HuH-7.5 (cell line): Measurements from ENCODE around the gene GHRH.

ENCODE experiments used
- DNase-seq: peaks from one replicate; pipeline ENCODE4 v3.0.0; 2011; ENCODE audit warnings: low spot score

The GHRH gene

DNA sequence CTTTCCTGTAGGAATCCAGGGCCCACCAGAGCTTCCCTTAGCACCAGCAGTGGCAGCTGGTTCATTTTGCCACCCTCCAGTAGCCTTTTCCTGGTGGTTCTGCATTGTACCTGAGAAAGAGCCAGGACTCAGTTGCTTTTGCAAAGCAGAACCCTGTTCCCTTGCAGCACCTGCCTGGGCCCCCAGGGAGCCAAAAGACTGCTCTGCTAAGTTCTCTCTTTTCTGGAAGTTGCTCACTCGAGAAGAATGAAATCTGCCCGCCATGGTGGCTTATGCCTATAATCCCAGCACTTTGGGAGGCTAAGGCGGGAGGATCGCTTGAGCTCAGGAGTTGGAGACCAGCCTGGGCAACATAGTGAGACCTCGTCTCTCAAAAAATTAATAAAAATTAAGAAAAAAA is 24.0 kb downstream of the GHRH start:
- DNase-seq = no peak

DNA sequence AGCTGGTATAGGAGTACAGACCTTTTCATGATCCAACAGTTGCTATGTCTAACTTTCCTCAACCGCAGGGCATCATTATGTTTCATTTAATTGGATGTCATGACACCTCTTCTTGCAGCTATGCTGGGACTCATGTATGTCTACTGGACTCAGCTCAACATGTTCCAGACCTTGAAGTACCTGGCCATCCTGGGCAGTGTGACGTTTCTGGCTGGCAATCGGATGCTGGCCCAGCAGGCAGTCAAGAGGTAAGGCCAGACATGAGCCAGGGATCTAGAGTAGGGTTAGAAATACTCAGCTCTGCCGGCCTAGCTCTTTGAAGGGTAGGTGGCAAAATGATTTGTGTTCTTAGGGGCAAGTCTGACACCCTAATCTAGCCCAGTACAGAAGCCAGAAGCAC is 25.2 kb downstream of the GHRH start:
- DNase-seq = no peak

DNA sequence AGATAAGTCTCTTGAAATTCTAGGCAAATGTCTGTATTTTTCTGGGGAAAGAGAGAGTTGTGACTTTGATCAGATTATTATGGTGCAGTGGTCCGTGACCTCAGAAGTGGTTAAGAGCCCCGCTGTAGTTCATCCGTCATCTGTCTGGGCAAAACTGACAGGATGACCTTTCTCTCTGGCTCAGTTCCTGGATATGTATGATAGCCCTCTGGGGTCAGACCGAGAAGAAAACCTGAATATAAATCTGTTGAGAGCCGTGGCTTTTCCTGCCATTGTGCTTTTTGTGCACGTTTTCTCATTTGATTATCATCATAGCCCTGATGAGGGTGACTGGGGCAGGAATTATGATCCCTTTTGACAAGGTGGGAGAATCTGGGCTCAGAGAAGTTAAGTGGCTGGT is 26.5 kb downstream of the GHRH start:
- DNase-seq = no peak

DNA sequence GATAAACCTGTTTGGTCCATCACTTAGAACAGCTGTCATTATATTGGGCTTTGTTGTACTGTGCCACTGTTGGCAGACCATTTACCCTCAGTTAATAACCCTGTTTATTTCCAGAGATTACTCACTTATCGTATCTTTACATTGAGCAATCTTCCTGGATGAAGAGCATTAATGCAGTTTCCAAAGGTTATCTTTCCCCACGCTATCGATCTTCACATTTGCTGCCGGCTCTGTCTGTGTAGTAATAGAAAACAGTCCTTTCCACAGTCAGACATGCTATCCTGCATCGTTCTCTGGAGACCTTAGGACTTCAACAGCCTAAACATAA is 27.4 kb downstream of the GHRH start:
- DNase-seq = no peak

DNA sequence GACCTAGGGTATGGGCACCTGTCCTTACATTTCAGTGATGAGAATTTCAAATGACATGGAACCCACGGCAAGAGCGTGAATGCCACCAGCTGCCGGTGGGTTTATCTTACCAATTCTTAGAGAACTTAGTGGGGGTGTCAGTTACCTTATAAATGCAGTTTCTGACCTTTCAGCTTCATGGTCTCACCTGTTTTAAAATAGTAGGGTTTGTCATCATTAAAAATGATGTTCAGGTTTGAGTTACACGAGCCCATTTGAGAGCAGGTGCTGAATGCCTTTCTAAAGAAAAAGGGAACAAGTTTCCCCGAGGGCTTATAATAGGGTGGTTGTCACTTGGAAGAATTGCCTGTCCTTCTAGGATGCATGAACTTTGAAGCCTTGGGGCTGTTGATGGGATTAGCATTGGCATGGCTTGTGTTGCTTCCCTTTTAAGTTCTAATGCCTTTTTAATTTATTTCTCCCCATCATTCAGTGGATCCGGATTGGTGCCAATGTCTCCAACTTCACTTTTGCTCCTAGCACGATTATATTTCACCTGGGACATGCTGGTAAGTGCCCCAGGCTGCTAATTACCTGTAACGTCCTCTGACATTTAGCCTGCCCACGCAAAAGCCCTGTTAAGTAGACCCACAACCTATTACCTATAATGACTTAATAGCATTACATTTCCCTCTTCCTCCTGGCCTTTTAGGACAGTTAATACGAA is 27.9 kb downstream of the GHRH start:
- DNase-seq = no peak

DNA sequence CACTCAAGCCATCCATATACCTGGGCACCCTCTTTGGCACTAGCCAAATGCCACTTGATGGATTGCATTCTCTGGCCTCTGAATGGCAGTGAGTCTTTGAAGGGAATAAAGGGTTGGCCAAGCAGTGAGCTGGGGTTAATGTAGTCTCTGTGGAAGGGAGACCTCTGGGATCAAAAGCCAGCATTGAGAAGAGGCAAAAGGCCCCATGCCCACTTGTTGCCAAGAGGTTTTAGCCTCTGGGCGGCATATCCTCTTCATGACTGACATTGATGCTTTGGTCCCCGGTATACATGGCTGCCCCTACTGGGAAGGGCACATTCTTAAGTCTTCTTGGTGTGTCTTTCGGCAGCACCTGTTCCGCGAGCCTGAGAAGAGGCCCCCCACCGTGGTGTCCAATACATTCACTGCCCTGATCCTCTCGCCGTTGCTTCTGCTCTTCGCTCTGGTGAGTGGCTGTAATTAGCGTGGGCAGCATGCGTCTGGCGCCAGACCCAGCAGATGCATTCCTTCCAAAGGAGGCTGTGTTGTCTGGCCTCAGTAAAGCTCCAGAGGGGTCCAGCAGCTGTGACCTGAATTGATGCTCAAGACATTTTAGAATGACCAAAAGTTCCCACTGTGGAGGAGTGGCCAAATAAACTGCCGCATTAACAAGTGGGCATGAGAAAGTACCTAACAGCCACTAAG is 29.5 kb downstream of the GHRH start:
- DNase-seq = no peak

DNA sequence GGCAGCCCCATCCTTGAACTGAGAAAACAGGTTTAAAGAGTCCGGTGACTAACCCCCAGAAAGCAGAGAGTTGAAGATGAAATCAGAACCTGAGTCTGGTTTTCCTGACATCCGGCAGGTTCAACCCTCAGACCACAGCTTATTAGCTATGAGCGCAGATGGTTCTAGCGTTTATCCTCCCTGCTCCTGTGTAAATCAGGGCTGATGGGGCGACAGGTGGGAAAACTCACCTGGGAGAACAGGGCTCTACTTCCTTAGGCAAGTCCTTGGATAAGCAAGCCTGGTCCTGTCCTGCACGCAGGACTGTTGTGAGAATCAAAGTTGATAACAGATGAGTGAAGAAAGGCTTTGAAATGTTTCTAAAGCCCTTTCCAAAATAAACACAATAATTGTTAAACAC is 31.4 kb downstream of the GHRH start:
- no peak for DNase-seq

DNA sequence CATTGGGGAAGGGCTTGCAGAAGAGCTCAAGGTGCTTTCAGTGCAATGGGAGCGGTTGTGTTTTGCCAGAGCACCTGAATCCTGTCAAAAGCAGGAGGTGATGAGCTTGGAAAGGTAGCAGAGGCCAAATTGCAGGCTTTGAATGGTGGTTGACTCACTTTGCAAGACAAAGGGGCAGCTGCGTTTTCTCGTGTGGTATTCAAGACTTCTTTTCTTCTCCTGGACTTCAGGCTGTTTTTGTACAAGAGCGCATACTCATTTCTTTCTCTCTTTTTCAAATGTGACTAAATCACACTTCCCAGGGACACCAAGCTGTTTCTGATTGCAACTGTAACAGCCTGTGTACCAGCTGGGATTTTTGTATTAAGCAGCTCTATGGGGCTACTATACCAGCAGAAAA is 32.3 kb downstream of the GHRH start:
- DNase-seq = no peak

DNA sequence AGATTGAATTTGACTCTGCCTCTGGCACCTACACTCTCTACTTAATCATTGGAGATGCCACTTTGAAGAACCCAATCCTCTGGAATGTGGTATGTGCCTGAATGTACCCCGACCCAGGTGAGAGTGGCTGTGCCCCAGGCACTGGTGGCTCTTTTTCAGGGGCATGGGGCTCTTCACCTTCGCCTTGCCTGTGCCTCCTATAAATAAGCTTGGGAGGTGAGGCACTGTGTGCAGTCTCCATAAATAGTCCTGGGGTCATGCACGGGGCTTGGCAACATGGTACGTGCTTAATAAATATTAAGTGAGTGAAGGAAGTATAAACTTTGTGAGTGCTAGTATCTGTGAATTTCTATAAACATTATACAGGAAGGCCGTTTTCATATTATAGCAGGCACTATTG is 33.0 kb downstream of the GHRH start:
- DNase-seq = no peak

DNA sequence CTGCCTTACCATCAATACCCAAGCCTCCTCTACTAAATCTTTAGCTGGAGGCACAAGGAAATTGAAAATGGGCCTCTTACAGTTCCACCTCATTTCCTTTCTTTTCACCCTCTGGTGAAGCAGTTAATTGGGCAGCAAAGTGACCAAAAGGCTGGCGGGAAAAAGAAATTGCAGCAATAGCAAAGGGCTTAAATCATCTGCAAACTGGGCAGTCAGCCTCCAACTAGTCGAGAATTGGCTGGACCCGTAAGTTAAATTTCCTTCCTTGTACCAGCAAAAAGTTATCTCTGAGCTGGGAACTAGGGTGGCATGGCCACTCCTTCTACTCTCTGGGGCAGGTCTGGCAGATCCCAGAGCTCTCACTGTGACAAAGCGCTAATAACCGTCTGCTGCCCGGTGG is 33.5 kb downstream of the GHRH start:
- DNase-seq = no peak

DNA sequence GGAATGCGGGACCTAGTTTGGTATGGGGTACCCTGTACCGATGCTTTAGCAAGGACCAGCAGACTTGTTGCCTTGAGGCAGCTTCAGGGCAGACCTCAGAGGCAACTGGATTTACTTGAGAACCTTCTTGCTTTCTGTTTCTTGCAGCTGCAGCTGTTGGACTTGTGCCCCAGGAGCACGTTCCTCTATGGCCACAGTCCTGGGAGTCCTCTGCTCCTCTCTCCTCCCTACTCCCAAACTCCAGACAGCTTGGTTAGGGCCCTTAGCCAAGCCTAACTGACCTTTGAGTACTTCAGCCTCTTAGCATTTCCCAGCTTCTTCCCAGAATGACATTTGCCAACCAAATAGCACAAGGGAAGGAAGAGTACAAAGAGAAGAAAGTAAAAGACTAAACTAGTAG is 34.7 kb downstream of the GHRH start:
- DNase-seq = no peak

DNA sequence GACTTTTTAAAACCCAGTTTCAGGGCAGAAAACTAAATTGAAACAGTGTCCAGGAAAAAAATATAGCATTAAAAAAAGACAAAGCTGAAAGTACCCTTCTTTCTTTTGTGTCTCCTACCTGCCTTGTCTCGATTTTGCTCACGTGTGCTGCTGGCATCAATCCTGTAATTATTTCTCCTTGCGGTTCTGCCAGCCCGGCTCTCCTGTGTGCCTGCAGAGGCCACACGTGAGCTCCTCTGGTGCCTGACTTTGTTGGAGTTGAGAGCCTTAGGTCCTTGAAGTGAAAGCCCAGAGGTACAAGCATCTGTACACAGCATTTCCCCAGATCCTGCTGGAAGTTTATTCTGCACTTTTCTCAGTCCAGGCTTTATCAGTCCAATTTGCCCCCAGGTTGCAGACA is 36.5 kb downstream of the GHRH start:
- no peak for DNase-seq

DNA sequence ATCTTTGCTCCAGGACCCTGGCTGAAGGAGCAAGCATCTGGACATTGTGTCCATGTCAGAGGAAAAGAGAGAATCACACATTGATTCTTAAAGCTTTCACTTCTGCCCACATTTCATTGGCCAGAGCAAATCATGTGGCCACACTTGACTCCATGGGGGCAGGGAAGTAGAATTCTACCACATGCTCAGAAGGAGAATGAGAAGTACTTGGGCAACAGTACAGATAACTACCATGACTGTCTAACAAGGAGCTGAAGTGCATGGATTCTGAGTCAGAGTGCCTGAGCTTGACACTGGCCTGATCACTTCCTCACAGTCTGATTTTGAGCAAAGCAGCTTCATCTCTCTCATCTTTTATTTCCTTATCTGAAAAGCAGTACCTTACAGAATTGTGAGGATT is 38.6 kb downstream of the GHRH start:
- no peak for DNase-seq

DNA sequence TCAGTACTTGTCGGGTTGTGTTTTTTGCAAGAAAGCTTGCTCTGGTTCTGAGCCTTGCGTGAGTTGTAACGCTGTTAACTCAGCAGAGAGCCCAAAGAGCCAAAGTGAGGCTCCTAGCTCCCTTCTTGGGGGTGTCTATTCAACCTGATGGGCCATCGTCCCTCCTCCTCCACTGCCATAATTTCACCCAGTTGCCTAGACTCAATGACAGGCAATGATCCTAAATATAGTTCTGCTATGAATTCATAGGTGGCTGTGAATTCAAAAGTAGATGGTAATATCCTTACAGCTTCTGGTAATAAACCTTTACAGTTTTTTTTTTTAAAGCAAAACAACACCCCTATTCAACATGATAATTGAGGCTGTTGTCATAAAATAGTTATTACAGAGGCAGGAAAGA is 39.5 kb downstream of the GHRH start:
- no peak for DNase-seq

DNA sequence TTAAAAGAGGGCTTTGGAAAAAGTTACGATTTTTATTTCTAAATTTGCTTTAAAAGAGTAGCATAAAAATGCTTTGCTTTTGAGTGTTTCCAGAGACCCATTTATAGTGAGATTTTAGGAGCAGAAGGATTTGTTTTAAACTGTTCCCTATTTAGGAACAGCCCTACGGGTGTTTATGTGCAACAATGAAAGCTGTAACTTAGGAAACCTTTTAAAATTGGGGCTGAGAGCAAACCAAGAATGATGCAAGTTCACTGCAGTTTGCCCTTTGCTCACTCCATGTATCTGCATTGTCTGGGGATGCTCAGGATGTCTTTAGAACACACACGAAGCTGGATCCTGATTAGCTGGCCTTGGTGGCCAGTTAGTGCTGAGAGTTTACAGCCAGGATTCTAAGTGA is 40.9 kb downstream of the GHRH start:
- DNase-seq = no peak

DNA sequence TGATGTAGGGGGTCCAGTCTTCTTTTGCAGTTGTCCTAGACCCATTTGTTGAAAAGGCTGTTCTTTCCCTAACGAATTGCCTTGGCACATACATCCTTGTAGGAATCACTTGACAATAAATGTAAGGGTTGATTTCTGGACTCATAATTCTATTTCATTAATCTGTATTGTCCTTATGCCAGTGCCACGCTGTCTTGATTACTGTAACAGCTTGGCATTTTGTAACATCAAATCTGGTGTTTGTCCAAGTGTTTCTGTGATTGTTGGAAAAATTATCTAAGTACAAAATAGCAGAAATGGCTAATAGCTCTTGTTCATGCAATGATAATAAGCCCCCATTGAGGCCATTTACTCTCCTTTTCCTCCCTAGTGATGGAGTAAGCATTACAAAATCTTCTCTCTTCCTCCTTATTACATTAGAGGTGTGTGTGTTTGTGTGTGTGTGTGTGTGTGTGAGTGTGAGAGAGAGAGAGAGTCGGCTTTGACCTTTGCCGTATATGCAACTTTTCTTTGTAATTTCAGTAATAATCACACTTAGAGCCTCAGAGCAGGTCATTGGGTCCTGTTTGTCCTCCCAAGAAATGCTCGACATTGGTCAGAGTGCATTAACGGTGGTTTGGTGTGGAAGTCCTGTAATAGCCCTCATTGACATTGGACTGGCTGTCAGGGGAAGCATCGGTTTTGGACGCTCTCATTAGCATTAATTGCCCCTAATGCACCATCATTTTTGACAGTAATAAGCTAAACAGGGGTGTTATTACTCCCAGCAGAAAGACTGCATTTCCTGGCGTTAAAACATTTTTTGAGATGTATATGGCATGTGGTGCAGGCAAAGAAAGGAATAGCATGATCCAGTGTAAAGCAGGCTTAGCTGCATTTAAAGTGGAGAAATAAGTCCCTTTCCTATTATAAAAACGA is 41.6 kb downstream of the GHRH start:
- no peak for DNase-seq

DNA sequence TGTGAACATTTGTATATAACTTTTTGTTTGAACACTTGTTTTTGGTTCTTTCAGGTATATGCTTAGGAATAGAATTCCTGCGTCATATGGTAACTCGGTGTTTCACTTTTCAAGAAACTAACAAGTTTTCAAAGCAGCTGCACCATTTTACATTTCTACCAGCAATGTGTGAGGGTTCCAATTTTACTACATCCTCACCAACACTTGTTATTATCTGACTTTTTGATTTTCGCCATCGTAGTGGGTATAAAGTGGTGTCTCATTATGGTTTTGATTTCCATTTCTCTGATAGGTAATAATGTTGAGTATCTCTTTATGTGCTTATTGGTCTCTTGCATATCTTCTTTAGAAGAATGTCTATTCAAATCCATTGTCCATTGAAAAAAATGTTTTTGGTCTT is 42.6 kb downstream of the GHRH start:
- no peak for DNase-seq

DNA sequence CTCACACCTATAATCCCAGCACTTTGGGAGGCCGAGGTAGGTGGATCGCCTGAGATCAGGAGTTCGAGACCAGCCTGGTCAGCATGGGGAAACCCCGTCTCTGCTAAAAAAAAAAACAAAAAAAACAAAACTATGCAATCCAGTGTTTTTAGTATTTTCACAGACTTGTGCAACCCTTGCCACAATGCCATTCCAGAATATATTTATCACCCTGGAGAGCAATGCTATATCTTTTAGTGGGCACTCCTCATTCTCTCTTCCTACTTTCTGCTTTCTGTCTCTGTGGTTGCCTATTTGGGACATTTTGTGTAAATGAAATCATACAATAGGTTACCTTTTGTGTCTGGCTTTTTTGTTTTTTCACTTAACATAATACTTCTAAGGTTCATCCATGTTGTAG is 43.2 kb downstream of the GHRH start:
- no peak for DNase-seq

DNA sequence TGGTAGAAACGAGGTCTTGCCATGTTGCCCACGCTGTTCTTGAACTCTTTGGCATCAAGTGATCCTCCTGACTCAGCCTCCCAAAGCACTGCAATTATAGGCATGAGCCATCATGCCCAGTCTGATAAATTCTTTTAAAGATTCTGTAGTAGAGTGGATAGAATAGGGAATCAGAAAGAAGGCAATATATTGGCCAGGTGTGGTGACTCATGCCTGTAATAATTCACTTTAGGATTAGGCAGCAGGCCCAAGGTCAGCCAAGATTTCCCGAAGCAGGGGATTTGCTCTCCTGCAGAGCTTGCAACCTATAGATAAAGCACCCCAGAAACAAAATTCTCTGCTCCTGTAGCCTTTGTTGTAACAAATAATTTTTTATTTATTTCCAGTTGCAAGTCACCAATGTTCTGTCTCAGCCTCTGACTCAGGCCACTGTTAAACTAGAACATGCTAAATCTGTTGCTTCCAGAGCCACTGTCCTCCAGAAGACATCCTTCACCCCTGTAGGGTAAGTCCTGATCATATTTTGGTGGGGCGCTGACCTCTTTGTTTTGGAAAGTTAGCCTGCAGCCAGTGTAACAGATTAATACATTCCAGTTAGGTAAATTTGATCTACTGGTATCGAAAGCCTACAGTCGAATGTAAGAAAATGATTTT is 51.8 kb downstream of the GHRH start:
- no peak for DNase-seq

DNA sequence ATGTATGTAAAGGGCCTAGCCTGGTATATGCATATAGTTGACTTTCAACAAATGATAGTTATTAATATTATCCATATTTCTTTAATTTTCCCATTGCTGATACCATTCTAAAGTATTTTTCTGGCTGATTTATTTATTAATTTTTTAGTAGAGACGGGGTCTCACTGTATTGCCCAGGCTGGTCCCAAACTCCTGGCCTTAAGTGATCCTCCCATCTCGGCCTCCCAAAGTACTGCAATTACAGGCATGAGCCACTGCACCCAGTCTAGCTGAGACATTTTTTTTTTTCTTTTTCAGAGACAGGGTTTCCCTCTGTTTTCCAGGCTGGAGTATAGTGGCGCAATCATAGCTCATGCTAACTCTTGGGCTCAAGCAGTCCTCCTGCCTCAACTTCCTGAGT is 52.4 kb downstream of the GHRH start:
- DNase-seq = no peak

DNA sequence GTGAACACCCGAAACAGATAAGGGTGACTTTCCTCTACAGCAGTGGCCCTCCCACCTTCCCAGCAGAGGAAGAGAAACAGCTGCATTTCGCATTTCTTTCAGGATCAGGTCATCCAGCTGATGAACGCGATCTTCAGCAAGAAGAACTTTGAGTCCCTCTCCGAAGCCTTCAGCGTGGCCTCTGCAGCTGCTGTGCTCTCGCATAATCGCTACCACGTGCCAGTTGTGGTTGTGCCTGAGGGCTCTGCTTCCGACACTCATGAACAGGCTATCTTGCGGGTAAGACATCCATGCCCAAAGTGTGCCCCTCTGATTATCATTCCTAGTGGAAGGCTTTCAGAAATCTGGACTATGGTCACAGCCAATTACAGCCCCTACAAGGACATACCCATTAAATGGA is 54.4 kb downstream of the GHRH start:
- DNase-seq = no peak

DNA sequence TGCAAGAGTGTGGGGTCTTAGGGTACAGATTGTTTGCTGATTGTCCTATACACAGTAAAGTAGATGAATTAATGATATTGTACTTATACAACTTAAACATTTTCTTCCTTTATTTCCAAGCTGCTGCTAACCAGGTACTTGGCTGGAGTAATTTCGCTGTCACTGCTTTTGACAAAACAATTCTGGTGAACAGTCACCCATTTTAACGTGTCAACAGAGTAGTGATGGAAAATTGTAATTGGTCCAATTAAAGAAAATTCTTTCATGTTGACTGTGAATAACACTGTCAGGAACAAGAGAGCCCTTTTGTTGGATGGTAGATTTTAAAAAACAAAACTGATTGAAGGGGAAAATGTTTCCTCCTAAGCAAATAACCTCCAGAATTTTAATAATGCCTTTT is 55.8 kb downstream of the GHRH start:
- DNase-seq = no peak

DNA sequence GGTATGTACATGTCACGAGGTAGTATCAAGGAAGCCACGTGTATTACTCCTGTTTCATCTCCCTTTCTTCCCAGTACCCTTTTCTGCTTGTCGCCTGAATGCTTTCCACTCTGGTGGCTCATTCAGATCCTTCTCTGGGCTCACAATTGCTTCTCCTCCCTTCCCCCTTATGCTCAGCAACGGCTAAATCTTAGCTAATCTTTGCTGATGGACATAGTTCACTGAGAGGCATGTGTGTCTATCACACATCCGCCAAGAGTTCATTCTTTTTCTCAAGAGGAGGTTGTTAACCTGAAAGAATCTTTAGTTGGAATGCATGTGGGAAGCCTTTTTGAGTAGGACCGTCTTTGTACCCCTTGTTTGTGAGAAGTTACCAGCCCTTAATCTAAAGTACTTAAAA is 56.5 kb downstream of the GHRH start:
- no peak for DNase-seq
